Stimulated activated memory B cell treated with anti-CD40 and anti-IgM and Interleukin-4, amounts not matched to agents 10 μg/mL and 1 μg/mL and 100 μg/mL, for 72 hours (primary cell): Measurements from ENCODE around the gene SLC7A9.

Experiments used
- ATAC-seq: fragments of 150-1000 bp; cut with Tn5 transposase; 2 replicates; pipeline ENCODE4 v1.10.0; 2021
- H3K27ac Mint-ChIP-seq: one replicate; pipeline ENCODE4 v1.8.0; 2022; ENCODE audit warnings: mild to moderate bottlenecking, mixed read lengths
- H3K27me3 Mint-ChIP-seq: one replicate; pipeline ENCODE4 v1.8.0; 2022; ENCODE audit warnings: mixed read lengths
- H3K36me3 Mint-ChIP-seq: one replicate; pipeline ENCODE4 v1.8.0; 2022; ENCODE audit warnings: mixed read lengths
- H3K4me1 Mint-ChIP-seq: one replicate; pipeline ENCODE4 v1.8.0; 2022; ENCODE audit warnings: mixed read lengths
- H3K4me3 Mint-ChIP-seq: one replicate; pipeline ENCODE4 v1.8.0; 2022; ENCODE audit warnings: mild to moderate bottlenecking, moderate library complexity, mixed read lengths
- H3K9me3 Mint-ChIP-seq: one replicate; pipeline ENCODE4 v1.8.0; 2022; ENCODE audit warnings: mixed read lengths

Gene SLC7A9

DNA sequence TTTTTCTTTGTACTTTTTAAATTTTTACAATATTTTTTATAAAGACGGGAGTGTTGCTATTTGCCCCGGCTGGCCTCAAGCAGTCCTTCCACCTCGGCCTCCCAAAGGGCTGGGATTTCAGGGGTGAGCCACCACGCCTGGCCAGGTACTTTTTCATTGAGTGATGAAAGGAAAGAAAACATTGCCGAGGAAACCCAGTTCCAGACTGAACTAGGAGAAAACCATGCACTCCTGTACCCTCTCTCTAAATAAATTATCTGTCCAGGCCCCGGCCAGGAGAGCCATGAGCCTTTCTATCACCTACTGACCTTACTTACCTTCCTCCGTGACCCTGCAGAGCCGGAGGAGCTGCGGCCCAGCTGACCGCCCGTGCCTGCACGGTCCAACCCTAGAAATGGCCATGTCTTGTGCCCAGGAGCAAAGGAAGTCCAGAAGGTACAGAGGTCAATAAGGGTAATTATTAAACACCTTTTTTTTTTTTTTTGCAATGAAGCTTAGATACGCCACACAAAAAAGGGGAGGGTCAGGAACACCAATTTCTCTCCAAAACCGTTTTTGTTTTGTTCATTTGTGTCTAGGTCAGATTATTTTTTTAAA lies at the start of gene SLC7A9:
Gene SLC7A9, minus strand, starts transcription at position 399 of the 597 bp plus-strand sequence. CDS start 1,233 bp downstream, outside the sequence.
- Mint-ChIP-seq H3K4me3 (no peak within 1 kb of the TSS), H3K4me1 (no peaks in the 10 kb centered on the region), H3K36me3 (no peaks in the 10 kb centered on the region), H3K9me3 (no peaks in the 10 kb centered on the region), H3K27ac (no peak within 1 kb of the TSS), H3K27me3 (peaks cover 7% of the 10 kb centered on the region)
- ATAC-seq, result no peak

DNA sequence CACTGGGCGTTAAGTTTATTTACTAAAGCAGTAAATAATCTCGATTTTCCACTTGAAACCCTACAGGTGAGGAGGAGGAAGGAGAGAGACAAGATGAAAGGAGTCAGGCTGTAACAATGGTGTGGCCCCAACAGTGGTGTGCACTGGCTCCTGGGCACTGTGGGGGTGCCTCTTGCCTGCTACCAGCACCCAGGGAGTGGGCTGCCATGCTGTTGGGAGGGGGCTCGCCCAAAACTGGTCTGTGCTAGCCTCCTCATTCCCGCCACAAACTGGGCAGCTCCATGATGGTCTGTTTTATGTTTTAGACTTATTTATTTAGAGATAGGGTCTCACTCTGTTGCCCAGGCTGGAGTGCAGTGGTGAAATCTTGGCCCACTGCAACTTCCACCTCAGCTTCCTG lies 49.8 kb upstream of the SLC7A9 start:
- no peak overlapping the region for H3K27ac Mint-ChIP-seq
- H3K36me3 Mint-ChIP-seq, result peaks cover 63% of the 10 kb centered on the region
- no peaks in the 10 kb centered on the region for H3K9me3 Mint-ChIP-seq
- no peak overlapping the region for H3K4me3 Mint-ChIP-seq
- no peaks in the 10 kb centered on the region for H3K4me1 Mint-ChIP-seq
- ATAC-seq, result no peak
- H3K27me3 Mint-ChIP-seq, result no peaks in the 10 kb centered on the region

DNA sequence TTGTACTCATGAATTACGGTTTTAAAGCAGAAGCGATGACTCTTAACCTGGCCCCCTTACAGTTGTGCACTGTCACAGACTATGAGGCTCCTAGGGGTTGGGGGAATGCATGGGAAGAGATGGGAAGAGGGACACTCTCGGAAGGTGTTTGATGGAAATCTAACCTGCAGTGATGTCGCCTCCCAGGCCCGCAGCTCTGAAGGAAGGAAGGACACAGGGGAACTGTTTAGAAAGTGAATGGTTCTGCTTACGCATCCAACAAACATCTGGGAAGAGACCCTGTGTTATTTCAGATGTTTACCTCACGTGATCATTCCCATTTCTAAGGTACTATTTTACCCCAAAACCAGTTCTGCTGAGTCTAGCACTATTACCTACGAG lies 48.0 kb upstream of the SLC7A9 start:
- ATAC-seq, result no peak
- Mint-ChIP-seq H3K4me3 (no peak overlapping the region), H3K9me3 (no peaks in the 10 kb centered on the region), H3K27ac (no peak overlapping the region), H3K27me3 (no peaks in the 10 kb centered on the region), H3K4me1 (no peaks in the 10 kb centered on the region), H3K36me3 (peaks cover 56% of the 10 kb centered on the region)

DNA sequence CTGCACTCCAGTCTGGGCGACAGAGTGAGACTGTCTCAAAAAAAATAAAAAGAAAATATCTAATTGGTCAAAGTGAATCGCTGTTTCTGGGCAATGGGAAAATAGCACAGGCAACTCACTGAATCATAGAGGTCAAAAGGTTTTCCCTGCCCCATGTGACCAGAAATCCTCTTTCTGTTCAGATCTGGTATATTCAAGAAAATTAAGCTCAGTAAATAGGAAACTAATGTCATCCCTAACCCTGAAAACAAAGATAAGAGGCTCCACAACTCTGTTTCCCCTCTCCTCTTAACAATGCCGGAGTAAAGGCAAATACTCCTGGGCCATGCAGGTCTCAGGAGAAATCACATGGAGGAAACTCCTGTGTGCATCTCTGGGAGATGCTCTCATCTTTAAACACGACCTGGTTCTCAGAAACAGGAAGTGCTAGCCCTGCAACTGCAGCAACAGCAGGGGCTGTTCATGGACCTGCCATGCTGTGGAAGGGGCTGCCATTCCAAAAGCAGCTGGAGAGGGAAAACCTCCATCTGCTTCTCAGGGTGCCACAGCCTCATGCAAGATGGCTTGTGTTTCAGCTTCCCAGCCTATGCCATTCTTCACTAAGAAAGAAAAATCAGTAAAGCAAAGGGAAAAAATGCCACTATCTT lies 47.5 kb upstream of the SLC7A9 start:
- ATAC-seq, result no peak
- Mint-ChIP-seq H3K27me3 (no peaks in the 10 kb centered on the region), H3K9me3 (no peaks in the 10 kb centered on the region), H3K27ac (no peak overlapping the region), H3K36me3 (peaks cover 55% of the 10 kb centered on the region), H3K4me1 (no peaks in the 10 kb centered on the region), H3K4me3 (no peak overlapping the region)

DNA sequence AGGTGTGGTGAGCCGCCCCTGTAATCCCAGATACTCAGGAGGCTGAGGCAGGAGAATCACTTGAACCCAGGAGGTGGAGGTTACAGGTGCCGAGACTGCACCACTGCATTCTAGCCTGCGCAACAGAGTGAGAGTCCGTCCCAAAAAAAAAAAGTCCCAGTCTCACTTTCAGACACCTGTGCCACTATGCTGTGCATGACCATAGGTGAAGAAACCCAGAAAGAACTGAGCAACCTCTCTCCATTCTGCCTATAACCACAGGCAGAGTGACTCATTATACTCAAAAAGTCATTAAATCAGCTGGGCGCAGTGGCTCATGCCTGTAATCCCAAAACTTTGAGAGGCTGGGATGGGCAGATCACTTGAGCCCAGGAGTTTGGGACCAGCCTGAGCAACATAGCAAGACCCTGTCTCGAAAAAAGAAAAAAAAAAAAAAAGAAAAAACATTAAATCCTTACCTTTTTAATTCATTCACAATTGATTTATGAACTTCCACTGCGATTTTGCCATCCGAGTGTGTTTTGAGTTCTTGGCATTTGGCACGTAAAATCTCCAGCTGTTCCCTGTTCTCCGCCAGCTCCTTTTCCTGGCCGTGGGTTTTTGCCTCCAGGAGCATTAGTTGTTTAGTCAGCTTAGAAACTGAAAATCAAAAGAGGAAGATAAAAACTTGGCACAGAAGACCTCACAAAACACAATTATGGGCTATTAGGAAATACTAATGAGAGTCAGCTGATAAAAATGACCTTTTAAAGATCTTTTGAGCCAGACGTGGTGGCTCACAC lies 45.5 kb upstream of the SLC7A9 start:
- no peaks in the 10 kb centered on the region for H3K4me1 Mint-ChIP-seq
- H3K27me3 Mint-ChIP-seq, result no peaks in the 10 kb centered on the region
- H3K27ac Mint-ChIP-seq, result no peak overlapping the region
- H3K9me3 Mint-ChIP-seq, result no peaks in the 10 kb centered on the region
- ATAC-seq, result no peak
- H3K36me3 Mint-ChIP-seq, result peaks cover 62% of the 10 kb centered on the region
- H3K4me3 Mint-ChIP-seq, result no peak overlapping the region

DNA sequence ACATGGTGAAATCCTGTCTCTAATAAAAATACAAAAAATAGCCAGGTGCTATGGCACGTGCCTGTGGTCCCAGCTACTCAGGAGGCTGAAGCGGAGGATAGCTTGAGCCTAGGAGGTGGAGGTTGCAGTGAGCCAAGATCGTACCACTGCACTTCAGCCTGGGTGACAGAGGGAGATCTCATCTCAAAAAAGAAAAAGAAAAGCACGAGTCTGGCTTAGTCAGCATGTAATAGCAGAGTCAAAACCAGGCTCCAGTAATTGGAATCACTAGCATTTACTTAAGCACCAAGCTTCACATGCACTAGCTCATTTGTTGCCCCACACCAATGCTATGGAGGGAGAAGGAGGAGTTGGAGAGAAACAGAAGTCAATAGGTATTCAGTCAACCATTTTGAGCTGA lies 41.9 kb upstream of the SLC7A9 start:
- ATAC-seq, result no peak
- H3K27ac Mint-ChIP-seq, result no peak overlapping the region

DNA sequence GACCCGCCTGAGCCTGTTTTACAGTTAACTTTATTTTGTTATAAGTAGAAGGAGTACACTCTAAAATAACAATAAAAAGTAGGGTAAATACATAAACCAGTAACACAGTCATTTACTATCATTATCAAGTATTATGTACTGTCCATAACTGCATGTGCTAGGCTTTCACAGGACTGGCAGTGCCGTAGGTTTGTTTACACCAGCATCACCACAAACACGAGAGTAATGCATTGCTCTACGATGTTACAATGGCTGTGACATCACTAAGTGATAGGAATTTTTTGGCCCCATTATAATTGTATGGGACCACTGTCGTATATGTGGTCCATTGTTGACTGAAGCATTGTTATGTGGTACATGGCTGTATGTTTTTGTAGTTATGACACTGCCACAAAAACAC lies 41.3 kb upstream of the SLC7A9 start:
- Mint-ChIP-seq H3K27ac (no peak overlapping the region), H3K9me3 (peaks cover 10% of the 10 kb centered on the region), H3K36me3 (peaks cover 75% of the 10 kb centered on the region), H3K27me3 (no peaks in the 10 kb centered on the region), H3K4me3 (no peak overlapping the region), H3K4me1 (no peaks in the 10 kb centered on the region)
- ATAC-seq, result no peak

More for the DNA sequence above, 41.9 kb upstream of the SLC7A9 start:
- H3K4me1 Mint-ChIP-seq, result no peaks in the 10 kb centered on the region
- H3K9me3 Mint-ChIP-seq, result peaks cover 6% of the 10 kb centered on the region
- no peaks in the 10 kb centered on the region for H3K27me3 Mint-ChIP-seq
- H3K4me3 Mint-ChIP-seq, result no peak overlapping the region
- peaks cover 75% of the 10 kb centered on the region for H3K36me3 Mint-ChIP-seq

DNA sequence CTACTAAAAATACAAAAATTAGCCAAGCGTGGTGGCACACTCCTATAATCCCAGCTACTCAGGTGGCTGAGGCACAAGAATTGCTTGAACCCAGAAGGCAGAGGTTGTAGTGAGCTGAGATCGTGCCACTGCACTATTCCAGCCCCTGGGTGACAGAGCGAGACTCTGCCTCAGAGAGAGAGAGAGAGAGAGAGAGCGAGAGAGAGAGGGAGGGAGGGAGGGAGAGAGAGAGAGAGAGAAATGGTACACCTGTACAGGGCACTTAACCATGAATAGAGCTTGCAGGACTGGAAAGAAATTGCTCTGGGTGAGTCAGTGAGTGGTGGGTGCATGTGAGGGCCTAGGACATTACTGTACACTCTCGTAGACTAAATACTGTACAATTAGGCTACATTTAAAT lies 40.5 kb upstream of the SLC7A9 start:
- H3K9me3 Mint-ChIP-seq, result peaks cover 13% of the 10 kb centered on the region
- no peaks in the 10 kb centered on the region for H3K4me1 Mint-ChIP-seq
- no peaks in the 10 kb centered on the region for H3K27me3 Mint-ChIP-seq
- H3K36me3 Mint-ChIP-seq, result peaks cover 73% of the 10 kb centered on the region
- H3K27ac Mint-ChIP-seq, result no peak overlapping the region
- no peak for ATAC-seq
- H3K4me3 Mint-ChIP-seq, result no peak overlapping the region

DNA sequence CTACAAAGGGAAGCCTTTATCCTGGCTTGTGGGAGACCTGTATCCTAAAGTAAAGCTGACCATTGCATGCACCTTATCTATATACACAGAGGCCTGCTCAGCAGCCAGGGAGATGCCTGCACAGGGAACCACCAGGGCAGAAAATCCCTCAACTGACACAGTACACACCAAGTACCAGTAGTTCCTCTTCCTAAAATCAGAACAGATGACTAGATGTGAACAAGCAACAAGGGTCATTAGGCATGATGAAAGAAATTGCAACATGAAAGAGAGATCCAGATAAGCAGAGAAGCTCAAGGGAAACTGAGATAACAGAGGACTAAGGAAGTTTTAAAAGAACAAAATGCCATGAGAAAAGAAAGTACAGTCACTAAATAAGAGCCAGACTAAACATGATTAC lies 39.7 kb upstream of the SLC7A9 start:
- H3K9me3 Mint-ChIP-seq, result peaks cover 13% of the 10 kb centered on the region
- peaks cover 65% of the 10 kb centered on the region for H3K36me3 Mint-ChIP-seq
- no peak for ATAC-seq
- no peak overlapping the region for H3K4me3 Mint-ChIP-seq
- H3K4me1 Mint-ChIP-seq, result no peaks in the 10 kb centered on the region
- no peak overlapping the region for H3K27ac Mint-ChIP-seq
- H3K27me3 Mint-ChIP-seq, result no peaks in the 10 kb centered on the region

DNA sequence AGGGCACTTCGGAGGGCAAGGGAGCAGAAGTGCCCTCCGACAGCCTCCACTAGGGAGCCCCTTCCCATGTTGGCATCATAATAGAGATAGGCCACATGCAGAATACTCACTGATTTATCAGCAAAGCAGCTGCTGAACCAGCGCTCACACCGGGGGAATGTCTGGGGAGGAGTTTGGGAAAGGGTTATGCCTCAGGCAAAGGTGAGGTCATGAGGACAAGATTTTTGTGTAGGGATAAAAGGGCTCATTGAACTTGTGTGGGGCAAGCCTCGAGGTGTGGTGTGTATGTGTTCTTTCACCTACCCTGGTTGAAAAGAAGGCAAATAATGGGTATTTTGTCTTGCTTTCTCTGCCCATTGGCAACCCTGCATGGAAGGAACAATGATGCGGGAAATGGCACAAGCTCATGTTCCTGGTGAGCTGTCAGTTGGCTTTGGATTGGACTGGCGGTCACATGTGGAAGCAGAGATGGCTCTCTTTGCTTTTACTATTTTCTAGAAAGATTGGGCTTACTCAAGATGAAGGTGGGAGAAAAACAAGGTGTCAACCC lies 39.1 kb upstream of the SLC7A9 start:
- no peak overlapping the region for H3K27ac Mint-ChIP-seq

DNA sequence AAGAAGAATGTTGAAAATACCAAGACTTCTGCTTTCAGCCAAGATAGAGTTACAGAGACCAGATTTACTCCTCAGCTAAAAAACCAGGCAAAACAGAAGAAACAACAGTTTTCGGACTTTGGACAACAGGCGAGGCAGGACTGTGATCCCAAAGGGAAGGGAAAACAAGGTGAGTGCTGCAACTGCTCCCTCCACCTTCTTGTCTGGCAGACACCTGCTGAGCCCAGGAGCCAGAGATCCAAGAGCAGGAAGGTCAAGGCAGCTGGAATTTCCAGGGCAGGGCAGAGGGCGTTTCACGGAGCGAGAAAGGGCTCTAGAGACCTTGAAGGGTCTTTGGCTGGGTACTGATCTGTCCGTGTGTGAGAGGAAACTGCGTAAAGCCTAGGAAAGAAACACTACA lies 32.9 kb upstream of the SLC7A9 start:
- H3K27me3 Mint-ChIP-seq, result no peaks in the 10 kb centered on the region
- no peak overlapping the region for H3K27ac Mint-ChIP-seq
- peaks cover 54% of the 10 kb centered on the region for H3K36me3 Mint-ChIP-seq
- ATAC-seq, result no peak
- peaks cover 10% of the 10 kb centered on the region for H3K9me3 Mint-ChIP-seq
- no peaks in the 10 kb centered on the region for H3K4me1 Mint-ChIP-seq
- no peak overlapping the region for H3K4me3 Mint-ChIP-seq

More for the DNA sequence above, 39.1 kb upstream of the SLC7A9 start:
- Mint-ChIP-seq H3K36me3 (peaks cover 62% of the 10 kb centered on the region), H3K9me3 (peaks cover 13% of the 10 kb centered on the region), H3K27me3 (no peaks in the 10 kb centered on the region), H3K4me1 (no peaks in the 10 kb centered on the region), H3K4me3 (no peak overlapping the region)
- ATAC-seq, result no peak

DNA sequence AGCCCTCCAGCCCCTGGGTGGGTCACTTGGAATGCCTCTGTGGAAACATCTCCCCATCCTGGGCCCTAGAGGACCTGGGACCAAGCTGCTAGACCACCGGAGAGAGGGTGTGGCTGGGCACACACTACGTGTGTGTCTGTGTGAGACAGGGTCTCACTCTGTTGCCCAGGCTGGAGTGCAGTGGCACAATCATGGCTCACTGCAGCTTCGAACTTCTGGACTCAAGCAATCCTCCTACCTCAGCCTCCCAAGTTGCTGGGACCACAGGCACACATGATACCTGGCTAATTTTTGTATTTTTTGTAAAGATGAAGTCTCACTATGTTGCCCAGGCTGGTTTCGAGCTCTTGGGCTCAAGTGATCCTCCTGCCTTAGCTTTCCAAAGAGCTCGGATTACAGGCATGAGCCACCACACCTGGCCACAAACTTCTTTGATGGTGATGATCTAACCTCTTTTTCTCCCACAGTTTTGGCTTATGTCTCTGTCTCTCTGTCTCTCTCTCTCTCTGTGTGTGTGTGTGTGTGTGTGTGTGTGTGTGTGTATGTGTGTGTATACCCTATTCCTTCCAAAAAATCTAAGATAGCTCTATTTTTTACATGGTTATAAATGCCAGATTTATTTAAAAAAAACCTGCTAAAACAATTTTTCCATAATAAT lies 32.1 kb upstream of the SLC7A9 start:
- Mint-ChIP-seq H3K4me1 (peaks cover 3% of the 10 kb centered on the region), H3K4me3 (no peak overlapping the region), H3K27ac (no peak overlapping the region), H3K9me3 (peaks cover 10% of the 10 kb centered on the region), H3K36me3 (peaks cover 57% of the 10 kb centered on the region), H3K27me3 (no peaks in the 10 kb centered on the region)
- ATAC-seq, result no peak

DNA sequence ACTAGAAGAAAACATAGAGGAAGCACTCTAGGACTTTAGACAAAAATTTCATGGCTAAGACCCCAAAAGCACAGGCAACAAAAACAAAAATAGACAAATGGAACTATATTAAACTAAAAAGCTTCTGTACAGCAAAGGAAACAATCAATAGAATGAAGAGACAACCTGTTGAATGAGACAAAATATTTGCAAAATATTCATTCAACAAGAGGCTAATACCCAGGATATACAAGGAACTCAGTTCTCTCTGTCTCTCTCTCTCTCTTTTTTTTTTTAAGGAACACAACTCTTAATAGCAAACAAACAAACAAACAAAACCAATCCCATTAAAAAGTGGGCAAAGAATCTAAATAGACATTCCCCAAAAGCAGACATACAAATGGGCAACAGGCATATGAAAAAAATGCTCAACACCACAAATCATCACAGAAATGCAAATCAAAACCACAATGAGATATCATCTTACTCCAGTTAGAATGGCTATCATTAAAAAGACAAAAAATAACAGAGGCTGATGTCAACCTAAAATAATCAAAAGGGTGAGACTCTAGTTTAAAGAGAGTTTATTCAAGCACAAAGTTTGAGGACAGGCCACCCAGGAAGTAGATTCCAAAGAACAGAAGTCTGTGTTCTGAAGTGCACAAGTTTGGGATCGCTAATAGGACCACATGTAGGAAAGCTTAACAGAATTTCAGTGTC lies 27.1 kb upstream of the SLC7A9 start:
- ATAC-seq, result no peak
- Mint-ChIP-seq H3K36me3 (peaks cover 76% of the 10 kb centered on the region), H3K4me1 (peaks cover 21% of the 10 kb centered on the region), H3K27me3 (no peaks in the 10 kb centered on the region), H3K27ac (no peak overlapping the region), H3K4me3 (no peak overlapping the region), H3K9me3 (peaks cover 24% of the 10 kb centered on the region)

DNA sequence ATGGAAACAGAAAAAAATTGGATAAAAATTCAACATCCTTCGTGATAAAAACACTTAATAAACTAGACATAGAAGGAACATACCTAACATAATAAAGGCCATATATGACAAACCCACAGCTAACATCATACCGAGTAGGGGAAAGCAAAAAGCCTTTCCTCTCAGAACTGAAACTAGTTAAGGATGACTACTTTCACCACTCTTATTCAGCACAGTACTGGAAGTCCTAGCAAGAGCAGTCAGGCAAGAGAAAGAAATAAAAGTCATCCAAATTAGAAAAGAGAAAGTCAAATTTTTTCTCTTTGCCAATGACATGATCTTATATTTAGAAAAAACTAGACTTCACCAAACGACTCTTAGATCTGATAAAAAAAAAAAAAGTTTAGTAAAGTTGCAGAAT lies 25.8 kb upstream of the SLC7A9 start:
- peak; percentile 83 for ATAC-seq
- peaks cover 81% of the 10 kb centered on the region for H3K36me3 Mint-ChIP-seq
- H3K4me1 Mint-ChIP-seq, result peaks cover 21% of the 10 kb centered on the region
- no peaks in the 10 kb centered on the region for H3K27me3 Mint-ChIP-seq
- H3K4me3 Mint-ChIP-seq, result no peak overlapping the region
- H3K9me3 Mint-ChIP-seq, result peaks cover 30% of the 10 kb centered on the region
- H3K27ac Mint-ChIP-seq, result no peak overlapping the region

DNA sequence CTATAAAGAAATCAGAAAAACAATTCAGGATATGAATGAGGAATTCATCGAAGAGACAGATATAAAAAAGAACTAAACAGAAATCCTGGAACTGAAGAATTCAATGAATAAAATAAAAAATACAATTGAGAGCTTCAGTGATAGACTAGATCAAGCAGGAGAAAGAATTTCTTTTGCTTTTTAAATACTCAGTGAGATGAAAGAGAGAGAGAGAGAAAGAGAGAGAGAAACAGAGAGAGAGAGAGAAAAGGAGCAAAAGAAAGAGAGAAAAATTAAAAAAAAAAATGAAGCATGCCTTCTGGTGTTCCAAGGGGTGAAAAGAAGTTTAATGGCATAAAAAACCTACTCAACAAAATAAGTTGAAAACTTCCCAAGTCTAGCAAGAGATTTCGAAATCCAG lies 22.0 kb upstream of the SLC7A9 start:
- peaks cover 18% of the 10 kb centered on the region for H3K4me1 Mint-ChIP-seq
- ATAC-seq, result no peak
- H3K9me3 Mint-ChIP-seq, result peaks cover 27% of the 10 kb centered on the region
- H3K27ac Mint-ChIP-seq, result no peak overlapping the region
- H3K27me3 Mint-ChIP-seq, result no peaks in the 10 kb centered on the region
- peaks cover 81% of the 10 kb centered on the region for H3K36me3 Mint-ChIP-seq
- no peak overlapping the region for H3K4me3 Mint-ChIP-seq
